Gastroesophageal sphincter (tissue), 4 donors: ENCODE measurements around the gene SLK. TPM values are rescaled to one million over a fixed set of nuclear protein-coding genes. Genes with fewer than 3 reads are reported as not detected.

Experiments used
- ATAC-seq: fragments of 150-250 bp; one replicate; pipeline ENCODE4 v1.9.1; 2016; ENCODE audit warnings: mild to moderate bottlenecking, moderate library complexity
- H3K27ac ChIP-seq, 4 donors: fragments of 200-600 bp; sonication (generic) in 3 of 4; 1 replicate in 3 of 4; 2 replicates in 1 of 4; pipeline ENCODE4 v1.5.1; 2016 to 2019
- H3K27me3 ChIP-seq: fragments of 200-600 bp; sonication (generic); one replicate; pipeline ENCODE4 v1.5.1; 2019
- H3K36me3 ChIP-seq, 2 donors: fragments of 200-600 bp; sonication (generic); one replicate each; pipeline ENCODE4 v1.5.1; 2019; ENCODE audit warnings: control low read depth in 1 of 2
- H3K4me1 ChIP-seq, 3 donors: fragments of 200-600 bp; sonication (generic); 1 replicate in 2 of 3; 2 replicates in 1 of 3; pipeline ENCODE4 v1.5.1; 2016 to 2019; ENCODE audit warnings: control low read depth in 2 of 3
- H3K4me3 ChIP-seq, 2 donors: fragments of 200-600 bp; sonication (generic); one replicate each; pipeline ENCODE4 v1.5.1; 2019; ENCODE audit warnings: mild to moderate bottlenecking in 1 of 2, moderate library complexity in 1 of 2
- H3K9me3 ChIP-seq, 3 donors: fragments of 200-600 bp; sonication (generic); one replicate each; pipeline ENCODE4 v1.5.1; 2017 to 2019; ENCODE audit warnings: control low read depth in 2 of 3
- EP300 ChIP-seq: sonication (generic); formaldehyde crosslinking; IDR thresholded peaks from one replicate; pipeline ENCODE4 v1.6.1; 2017; ENCODE audit warnings: antibody characterized with exemption, mild to moderate bottlenecking
- POLR2A ChIP-seq, 2 donors: fragments of 450-650 bp; IDR thresholded peaks; one replicate each; pipeline ENCODE4 v1.6.1; 2017; ENCODE audit warnings: antibody characterized with exemption in 2 of 2, mild to moderate bottlenecking in 2 of 2, moderate library complexity in 1 of 2
- POLR2AphosphoS5 ChIP-seq: sonication (generic); formaldehyde crosslinking; IDR thresholded peaks from one replicate; pipeline ENCODE4 v1.6.1; 2017; ENCODE audit warnings: antibody characterized with exemption
- WGBS, 2 donors: methylation state at CpG; one replicate each; pipeline ENCODE4 v1.1.5; 2018; ENCODE audit warnings: low coverage in 1 of 2; 5-methylcytosine and 5-hydroxymethylcytosine counted together
- total RNA-seq, 4 donors: library from RNA; depleted of rRNA; stranded (reverse); fragments of >200 nt; gene quantifications; one replicate each; pipeline ENCODE4 v1.1.0, GENCODE V29; 2016
- TF ChIP-seq, protein P1 (sequence below), 4 experiments: fragments of 200-600 bp in 2 of 4; fragments of 450-650 bp in 2 of 4; sonication (generic) in 1 of 4; IDR thresholded peaks; one replicate each; pipeline ENCODE4 v1.5.1; 2017 to 2019; ENCODE audit warnings: antibody characterized with exemption in 4 of 4, mild to moderate bottlenecking in 2 of 4, moderate library complexity in 2 of 4

The SLK gene
- total RNA-seq, 4 donors from 2014 or later = 75.0 to 119 (median 107) TPM

- Histone ChIP-seq H3K36me3 (peaks cover 0 to 84% of the 10 kb centered on the region in 2 donors), H3K9me3 (no peaks in the 10 kb centered on the region), H3K27me3 (no peaks in the 10 kb centered on the region), H3K27ac (no peak overlapping the region), H3K4me1 (no peaks in the 10 kb centered on the region), H3K4me3 (no peak overlapping the region)
- TF ChIP-seq POLR2AphosphoS5 = no peak
- TF ChIP-seq, protein P1, sequence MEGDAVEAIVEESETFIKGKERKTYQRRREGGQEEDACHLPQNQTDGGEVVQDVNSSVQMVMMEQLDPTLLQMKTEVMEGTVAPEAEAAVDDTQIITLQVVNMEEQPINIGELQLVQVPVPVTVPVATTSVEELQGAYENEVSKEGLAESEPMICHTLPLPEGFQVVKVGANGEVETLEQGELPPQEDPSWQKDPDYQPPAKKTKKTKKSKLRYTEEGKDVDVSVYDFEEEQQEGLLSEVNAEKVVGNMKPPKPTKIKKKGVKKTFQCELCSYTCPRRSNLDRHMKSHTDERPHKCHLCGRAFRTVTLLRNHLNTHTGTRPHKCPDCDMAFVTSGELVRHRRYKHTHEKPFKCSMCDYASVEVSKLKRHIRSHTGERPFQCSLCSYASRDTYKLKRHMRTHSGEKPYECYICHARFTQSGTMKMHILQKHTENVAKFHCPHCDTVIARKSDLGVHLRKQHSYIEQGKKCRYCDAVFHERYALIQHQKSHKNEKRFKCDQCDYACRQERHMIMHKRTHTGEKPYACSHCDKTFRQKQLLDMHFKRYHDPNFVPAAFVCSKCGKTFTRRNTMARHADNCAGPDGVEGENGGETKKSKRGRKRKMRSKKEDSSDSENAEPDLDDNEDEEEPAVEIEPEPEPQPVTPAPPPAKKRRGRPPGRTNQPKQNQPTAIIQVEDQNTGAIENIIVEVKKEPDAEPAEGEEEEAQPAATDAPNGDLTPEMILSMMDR (IDR thresholded peaks at IDR 0.05) = no peak
- no peak for TF ChIP-seq POLR2A (IDR thresholded peaks at IDR 0.05)
- TF ChIP-seq EP300 = no peak
- no peak for ATAC-seq
- WGBS, 2 donors = 23 to 50% methylated on average over 1 to 2 of the region's 2 CpGs
Observed at GRCh38 chr10:104026762-104027161, 59.8 kb downstream of the SLK start.

GRCh38 chr10:104028146-104028545 is 61.2 kb downstream of the SLK start:
- no peaks in the 10 kb centered on the region for H3K4me1 ChIP-seq
- no peak for TF ChIP-seq EP300
- TF ChIP-seq, protein P1 (IDR thresholded peaks at IDR 0.05) = peak in 2 of 4 experiments; percentile 9 to 34
- no peak overlapping the region for H3K4me3 ChIP-seq
- ATAC-seq = no peak
- H3K9me3 ChIP-seq = no peaks in the 10 kb centered on the region
- H3K27me3 ChIP-seq = no peaks in the 10 kb centered on the region
- H3K36me3 ChIP-seq = peaks cover 0 to 83% of the 10 kb centered on the region in 2 donors
- H3K27ac ChIP-seq = no peak overlapping the region
- 73 to 100% methylated on average over 1 to 6 of the region's 6 CpGs for WGBS, 2 donors

DNA sequence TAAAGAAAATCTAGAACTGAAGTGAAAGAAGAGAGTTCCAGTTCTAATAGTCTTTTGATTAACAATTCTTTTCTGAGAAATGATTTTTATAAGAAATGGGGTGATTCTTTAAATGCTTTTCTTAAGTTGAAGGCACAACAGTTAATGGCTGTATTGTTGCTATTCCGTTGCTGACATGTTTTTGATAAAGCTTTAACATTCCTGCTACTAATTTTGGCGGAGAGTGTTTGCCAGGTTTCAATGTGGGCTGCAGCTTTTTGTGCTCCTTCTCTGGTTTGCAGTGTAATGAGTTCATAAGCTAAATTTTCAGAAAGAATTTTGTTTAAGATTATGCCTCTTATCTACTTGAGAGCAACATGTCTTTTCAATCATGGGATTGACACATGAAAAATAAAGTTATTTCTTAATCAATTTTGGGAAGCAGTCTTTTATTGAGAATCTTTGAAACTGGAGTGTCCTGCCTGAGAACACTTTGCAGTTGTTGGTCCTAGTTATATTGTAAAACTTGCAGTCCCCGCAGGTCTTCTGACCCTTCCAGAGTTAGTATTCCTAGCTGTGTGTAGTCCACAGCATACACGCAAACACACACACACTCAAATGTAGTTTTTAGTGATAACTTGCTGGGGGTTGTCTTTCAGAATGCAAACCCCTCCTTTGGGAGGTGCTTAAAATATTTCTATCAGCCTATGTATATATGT is 62.0 kb downstream of the SLK start:
- no peaks in the 10 kb centered on the region for H3K9me3 ChIP-seq
- ATAC-seq = no peak
- H3K36me3 ChIP-seq = peaks cover 0 to 83% of the 10 kb centered on the region in 2 donors
- H3K27me3 ChIP-seq = no peaks in the 10 kb centered on the region
- WGBS, 2 donors = 61 to 69% methylated on average over 4 of the region's 4 CpGs
- H3K4me1 ChIP-seq = no peaks in the 10 kb centered on the region
- TF ChIP-seq POLR2A (IDR thresholded peaks at IDR 0.05) = no peak
- TF ChIP-seq EP300 = no peak
- TF ChIP-seq POLR2AphosphoS5 = no peak
- TF ChIP-seq, protein P1 (IDR thresholded peaks at IDR 0.05) = no peak
- H3K27ac ChIP-seq = no peak overlapping the region
- no peak overlapping the region for H3K4me3 ChIP-seq

DNA sequence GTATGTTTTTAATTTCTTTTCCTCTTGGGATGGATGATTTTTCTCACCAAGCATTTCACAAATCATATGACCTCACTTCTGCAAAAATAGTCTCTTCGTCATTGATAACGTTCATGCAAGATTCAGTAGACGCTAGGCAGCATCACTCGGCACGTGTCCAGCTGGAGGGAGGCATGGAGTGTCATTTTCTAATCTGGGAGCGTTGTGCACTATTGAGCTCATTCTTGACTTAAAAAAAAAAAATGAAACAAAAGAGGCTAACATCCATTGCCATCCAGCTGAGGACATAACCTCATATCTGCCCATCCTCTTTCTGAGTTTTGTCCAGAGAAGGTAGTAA is 62.6 kb downstream of the SLK start:
- 79 to 80% methylated on average over 4 to 6 of the region's 6 CpGs for WGBS, 2 donors
- TF ChIP-seq, protein P1 (IDR thresholded peaks at IDR 0.05) = no peak
- no peak for TF ChIP-seq POLR2AphosphoS5
- TF ChIP-seq POLR2A (IDR thresholded peaks at IDR 0.05) = no peak
- no peak for TF ChIP-seq EP300
- ATAC-seq = no peak

DNA sequence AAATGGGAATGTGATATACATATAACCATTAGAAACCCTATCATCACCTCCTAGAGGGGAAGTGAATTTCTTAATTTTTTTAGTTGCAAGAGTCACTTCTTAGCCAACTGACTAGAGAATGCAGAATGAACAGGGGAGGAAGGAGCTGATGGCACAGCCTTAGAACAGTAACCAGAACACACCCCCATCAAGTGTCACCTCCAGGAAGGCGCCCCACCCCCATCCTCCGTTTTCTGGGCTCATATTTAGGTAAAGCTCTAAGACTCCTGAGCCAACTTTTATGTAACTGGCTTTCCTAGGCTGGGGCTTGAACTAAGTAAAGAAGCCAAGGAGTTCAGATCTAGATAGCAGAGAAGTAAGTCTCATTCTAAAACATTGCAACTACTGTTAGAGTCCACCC is 64.7 kb downstream of the SLK start:
- 60 to 70% methylated on average over 2 of the region's 2 CpGs for WGBS, 2 donors
- no peak for ATAC-seq
- no peak overlapping the region for H3K4me3 ChIP-seq

More for the DNA sequence above, 62.6 kb downstream of the SLK start:
- no peaks in the 10 kb centered on the region for H3K4me1 ChIP-seq
- H3K27me3 ChIP-seq = no peaks in the 10 kb centered on the region
- H3K27ac ChIP-seq = no peak overlapping the region
- no peak overlapping the region for H3K4me3 ChIP-seq
- H3K36me3 ChIP-seq = peaks cover 0 to 81% of the 10 kb centered on the region in 2 donors
- H3K9me3 ChIP-seq = no peaks in the 10 kb centered on the region

More for the DNA sequence above, 64.7 kb downstream of the SLK start:
- Histone ChIP-seq H3K4me1 (no peaks in the 10 kb centered on the region), H3K27ac (no peak overlapping the region), H3K36me3 (peaks cover 0 to 62% of the 10 kb centered on the region in 2 donors), H3K9me3 (no peaks in the 10 kb centered on the region), H3K27me3 (no peaks in the 10 kb centered on the region)
- TF ChIP-seq EP300 (no peak), POLR2AphosphoS5 (no peak), POLR2A (IDR thresholded peaks at IDR 0.05) (no peak)
- TF ChIP-seq, protein P1 (IDR thresholded peaks at IDR 0.05) = no peak
